GM23338 (cell line): ENCODE results near the gene GALM. TPM values are rescaled to one million over a fixed set of nuclear protein-coding genes. Genes with fewer than 3 reads are reported as not detected.

ENCODE experiments used
- ATAC-seq: fragments of 200-7000 bp; cut with Tn5 transposase; 3 replicates; pipeline ENCODE4 v1.9.1; 2020
- DNase-seq: peaks from one replicate; pipeline ENCODE4 v3.0.0-alpha.2; 2015; ENCODE audit warnings: low spot score
- H2AFZ ChIP-seq: fragments of 200-600 bp; sonication (generic); 2 replicates; pipeline ENCODE4 v1.8.0; 2016; ENCODE audit warnings: antibody characterized with exemption, mild to moderate bottlenecking, moderate library complexity
- H3F3A ChIP-seq: fragments of 200-600 bp; sonication (generic); replicated peaks from 2 replicates; pipeline ENCODE4 v1.8.0; 2017; ENCODE audit warnings: antibody characterized with exemption, mixed run types, low read depth
- H3K27ac ChIP-seq: fragments of 200-600 bp; sonication (generic); 2 replicates; pipeline ENCODE4 v1.6.1; 2016; ENCODE audit warnings: low read depth
- H3K27me3 ChIP-seq: fragments of 200-600 bp; sonication (generic); 2 replicates; pipeline ENCODE4 v1.8.0; 2016; ENCODE audit warnings: mild to moderate bottlenecking, mixed run types, moderate library complexity; ENCODE audit not compliant: insufficient read depth
- H3K36me3 ChIP-seq: fragments of 200-600 bp; sonication (generic); 2 replicates; pipeline ENCODE4 v1.8.0; 2016; ENCODE audit warnings: mild to moderate bottlenecking; ENCODE audit not compliant: insufficient read depth
- H3K4me1 ChIP-seq: fragments of 200-600 bp; sonication (generic); 2 replicates; pipeline ENCODE4 v1.8.0; 2016; ENCODE audit warnings: mild to moderate bottlenecking, moderate library complexity; ENCODE audit not compliant: insufficient read depth
- H3K4me2 ChIP-seq: fragments of 200-600 bp; sonication (generic); 2 replicates; pipeline ENCODE4 v1.7.1; 2017; ENCODE audit warnings: mixed run types
- H3K4me3 ChIP-seq: fragments of 200-600 bp; sonication (generic); 2 replicates; pipeline ENCODE4 v1.6.1; 2016; ENCODE audit warnings: mixed run types
- H3K79me2 ChIP-seq: fragments of 200-600 bp; sonication (generic); replicated peaks from 2 replicates; pipeline ENCODE4 v1.8.0; 2017; ENCODE audit warnings: mild to moderate bottlenecking; ENCODE audit not compliant: insufficient read depth
- H3K9me2 ChIP-seq: fragments of 200-600 bp; sonication (generic); 2 replicates; pipeline ENCODE4 v1.8.0; 2017; ENCODE audit not compliant: insufficient read depth
- H4K20me1 ChIP-seq: fragments of 200-600 bp; sonication (generic); replicated peaks from 2 replicates; pipeline ENCODE4 v1.8.0; 2017; ENCODE audit warnings: mild to moderate bottlenecking; ENCODE audit not compliant: insufficient read depth
- H3K27ac Mint-ChIP-seq: 2 replicates; pipeline ENCODE4 v1.8.0; 2020; ENCODE audit warnings: inconsistent platforms, mild to moderate bottlenecking, moderate library complexity, mixed read lengths
- H3K27me3 Mint-ChIP-seq: 3 replicates; pipeline ENCODE4 v1.8.0; 2022; ENCODE audit warnings: low read depth, mild to moderate bottlenecking, moderate library complexity, mixed read lengths, inconsistent platforms; ENCODE audit not compliant: insufficient read depth, poor library complexity
- H3K36me3 Mint-ChIP-seq: 3 replicates; pipeline ENCODE4 v1.8.0; 2021; ENCODE audit warnings: low read depth, mild to moderate bottlenecking, inconsistent platforms, moderate library complexity, mixed read lengths
- H3K4me1 Mint-ChIP-seq: 3 replicates; pipeline ENCODE4 v1.8.0; 2020; ENCODE audit warnings: mild to moderate bottlenecking, inconsistent platforms, mixed read lengths
- H3K4me3 Mint-ChIP-seq: 3 replicates; pipeline ENCODE4 v1.8.0; 2021; ENCODE audit warnings: moderate library complexity, mild to moderate bottlenecking, inconsistent platforms, mixed read lengths
- H3K9me3 Mint-ChIP-seq: 3 replicates; pipeline ENCODE4 v1.8.0; 2020; ENCODE audit warnings: moderate library complexity, mild to moderate bottlenecking, inconsistent platforms, mixed read lengths
- ETS1 ChIP-seq: IDR thresholded peaks from 2 replicates; pipeline ENCODE4 v1.6.1; 2016; ENCODE audit warnings: antibody characterized with exemption
- EZH2 ChIP-seq: fragments of 200-600 bp; sonication (generic); IDR thresholded peaks from one replicate; pipeline ENCODE4 v1.8.0; 2017; ENCODE audit warnings: antibody characterized with exemption, mild to moderate bottlenecking, low read depth; ENCODE audit not compliant: unreplicated experiment
- EZH2phosphoT487 ChIP-seq: fragments of 200-600 bp; sonication (generic); IDR thresholded peaks from one replicate; pipeline ENCODE4 v1.8.1; 2018; ENCODE audit warnings: antibody characterized with exemption; ENCODE audit not compliant: unreplicated experiment
- JUNB ChIP-seq: IDR thresholded peaks from one replicate; pipeline ENCODE4 v1.6.1; 2016; ENCODE audit warnings: antibody characterized with exemption; ENCODE audit not compliant: unreplicated experiment
- POLR2AphosphoS5 ChIP-seq: IDR thresholded peaks from 2 replicates; pipeline ENCODE4 v1.6.1; 2016; ENCODE audit warnings: antibody characterized with exemption, low read depth
- REST ChIP-seq: IDR thresholded peaks from one replicate; pipeline ENCODE4 v1.6.1; 2018; ENCODE audit warnings: antibody characterized with exemption; ENCODE audit not compliant: unreplicated experiment
- ZNF114 ChIP-seq: fragments of 250-450 bp; sonication (Bioruptor Pico); IDR thresholded peaks from 2 replicates; pipeline ENCODE4 v1.5.0; 2020; ENCODE audit warnings: mild to moderate bottlenecking, moderate library complexity
- ZNF331 ChIP-seq: fragments of 250-450 bp; sonication (Bioruptor Pico); IDR thresholded peaks from 2 replicates; pipeline ENCODE4 v1.5.0; 2020; ENCODE audit warnings: low read depth, mild to moderate bottlenecking, moderate library complexity
- polyA plus RNA-seq: library from polyadenylated mRNA; unstranded; fragments of >200 nt; fragmentation: Nextera tagmentation; extraction: Ambion mirVana; gene quantifications from 2 replicates; pipeline ENCODE4 v1.2.1, GENCODE V29; 2016
- total RNA-seq: library from RNA; depleted of rRNA; stranded (reverse); fragments of >200 nt; shearing (Covaris generic); gene quantifications from 2 replicates; pipeline ENCODE4 v1.2.3, GENCODE V29; 2014
- TF ChIP-seq, protein P1 (sequence below): fragments of 250-450 bp; sonication (Bioruptor Pico); IDR thresholded peaks from 2 replicates; pipeline ENCODE4 v1.5.0; 2020; ENCODE audit warnings: mild to moderate bottlenecking, moderate library complexity
- TF ChIP-seq, protein P2 (sequence below), 2 experiments: fragments of 200-600 bp in 1 of 2; sonication (generic) in 1 of 2; conservative IDR thresholded peaks; 2 replicates each; pipeline versions ENCODE4 v1.5.1 to v1.6.1; 2016 to 2017; ENCODE audit warnings: antibody characterized with exemption in 2 of 2, low read depth in 2 of 2, mild to moderate bottlenecking in 2 of 2, moderate library complexity in 1 of 2

GALM gene
- total and polyA plus RNA-seq, 2 experiments from 2014 or later = 9.3 to 21.6 TPM

- TF ChIP-seq, protein P1, sequence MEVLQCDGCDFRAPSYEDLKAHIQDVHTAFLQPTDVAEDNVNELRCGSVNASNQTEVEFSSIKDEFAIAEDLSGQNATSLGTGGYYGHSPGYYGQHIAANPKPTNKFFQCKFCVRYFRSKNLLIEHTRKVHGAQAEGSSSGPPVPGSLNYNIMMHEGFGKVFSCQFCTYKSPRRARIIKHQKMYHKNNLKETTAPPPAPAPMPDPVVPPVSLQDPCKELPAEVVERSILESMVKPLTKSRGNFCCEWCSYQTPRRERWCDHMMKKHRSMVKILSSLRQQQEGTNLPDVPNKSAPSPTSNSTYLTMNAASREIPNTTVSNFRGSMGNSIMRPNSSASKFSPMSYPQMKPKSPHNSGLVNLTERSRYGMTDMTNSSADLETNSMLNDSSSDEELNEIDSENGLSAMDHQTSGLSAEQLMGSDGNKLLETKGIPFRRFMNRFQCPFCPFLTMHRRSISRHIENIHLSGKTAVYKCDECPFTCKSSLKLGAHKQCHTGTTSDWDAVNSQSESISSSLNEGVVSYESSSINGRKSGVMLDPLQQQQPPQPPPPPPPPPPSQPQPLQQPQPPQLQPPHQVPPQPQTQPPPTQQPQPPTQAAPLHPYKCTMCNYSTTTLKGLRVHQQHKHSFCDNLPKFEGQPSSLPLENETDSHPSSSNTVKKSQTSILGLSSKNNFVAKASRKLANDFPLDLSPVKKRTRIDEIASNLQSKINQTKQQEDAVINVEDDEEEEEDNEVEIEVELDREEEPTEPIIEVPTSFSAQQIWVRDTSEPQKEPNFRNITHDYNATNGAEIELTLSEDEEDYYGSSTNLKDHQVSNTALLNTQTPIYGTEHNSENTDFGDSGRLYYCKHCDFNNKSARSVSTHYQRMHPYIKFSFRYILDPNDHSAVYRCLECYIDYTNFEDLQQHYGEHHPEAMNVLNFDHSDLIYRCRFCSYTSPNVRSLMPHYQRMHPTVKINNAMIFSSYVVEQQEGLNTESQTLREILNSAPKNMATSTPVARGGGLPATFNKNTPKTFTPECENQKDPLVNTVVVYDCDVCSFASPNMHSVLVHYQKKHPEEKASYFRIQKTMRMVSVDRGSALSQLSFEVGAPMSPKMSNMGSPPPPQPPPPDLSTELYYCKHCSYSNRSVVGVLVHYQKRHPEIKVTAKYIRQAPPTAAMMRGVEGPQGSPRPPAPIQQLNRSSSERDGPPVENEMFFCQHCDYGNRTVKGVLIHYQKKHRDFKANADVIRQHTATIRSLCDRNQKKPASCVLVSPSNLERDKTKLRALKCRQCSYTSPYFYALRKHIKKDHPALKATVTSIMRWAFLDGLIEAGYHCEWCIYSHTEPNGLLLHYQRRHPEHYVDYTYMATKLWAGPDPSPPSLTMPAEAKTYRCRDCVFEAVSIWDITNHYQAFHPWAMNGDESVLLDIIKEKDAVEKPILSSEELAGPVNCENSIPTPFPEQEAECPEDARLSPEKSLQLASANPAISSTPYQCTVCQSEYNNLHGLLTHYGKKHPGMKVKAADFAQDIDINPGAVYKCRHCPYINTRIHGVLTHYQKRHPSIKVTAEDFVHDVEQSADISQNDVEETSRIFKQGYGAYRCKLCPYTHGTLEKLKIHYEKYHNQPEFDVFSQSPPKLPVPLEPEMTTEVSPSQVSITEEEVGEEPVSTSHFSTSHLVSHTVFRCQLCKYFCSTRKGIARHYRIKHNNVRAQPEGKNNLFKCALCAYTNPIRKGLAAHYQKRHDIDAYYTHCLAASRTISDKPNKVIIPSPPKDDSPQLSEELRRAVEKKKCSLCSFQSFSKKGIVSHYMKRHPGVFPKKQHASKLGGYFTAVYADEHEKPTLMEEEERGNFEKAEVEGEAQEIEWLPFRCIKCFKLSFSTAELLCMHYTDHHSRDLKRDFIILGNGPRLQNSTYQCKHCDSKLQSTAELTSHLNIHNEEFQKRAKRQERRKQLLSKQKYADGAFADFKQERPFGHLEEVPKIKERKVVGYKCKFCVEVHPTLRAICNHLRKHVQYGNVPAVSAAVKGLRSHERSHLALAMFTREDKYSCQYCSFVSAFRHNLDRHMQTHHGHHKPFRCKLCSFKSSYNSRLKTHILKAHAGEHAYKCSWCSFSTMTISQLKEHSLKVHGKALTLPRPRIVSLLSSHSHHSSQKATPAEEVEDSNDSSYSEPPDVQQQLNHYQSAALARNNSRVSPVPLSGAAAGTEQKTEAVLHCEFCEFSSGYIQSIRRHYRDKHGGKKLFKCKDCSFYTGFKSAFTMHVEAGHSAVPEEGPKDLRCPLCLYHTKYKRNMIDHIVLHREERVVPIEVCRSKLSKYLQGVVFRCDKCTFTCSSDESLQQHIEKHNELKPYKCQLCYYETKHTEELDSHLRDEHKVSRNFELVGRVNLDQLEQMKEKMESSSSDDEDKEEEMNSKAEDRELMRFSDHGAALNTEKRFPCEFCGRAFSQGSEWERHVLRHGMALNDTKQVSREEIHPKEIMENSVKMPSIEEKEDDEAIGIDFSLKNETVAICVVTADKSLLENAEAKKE (CRISPR knock-in tag) = no peak
- TF ChIP-seq, protein P2, sequence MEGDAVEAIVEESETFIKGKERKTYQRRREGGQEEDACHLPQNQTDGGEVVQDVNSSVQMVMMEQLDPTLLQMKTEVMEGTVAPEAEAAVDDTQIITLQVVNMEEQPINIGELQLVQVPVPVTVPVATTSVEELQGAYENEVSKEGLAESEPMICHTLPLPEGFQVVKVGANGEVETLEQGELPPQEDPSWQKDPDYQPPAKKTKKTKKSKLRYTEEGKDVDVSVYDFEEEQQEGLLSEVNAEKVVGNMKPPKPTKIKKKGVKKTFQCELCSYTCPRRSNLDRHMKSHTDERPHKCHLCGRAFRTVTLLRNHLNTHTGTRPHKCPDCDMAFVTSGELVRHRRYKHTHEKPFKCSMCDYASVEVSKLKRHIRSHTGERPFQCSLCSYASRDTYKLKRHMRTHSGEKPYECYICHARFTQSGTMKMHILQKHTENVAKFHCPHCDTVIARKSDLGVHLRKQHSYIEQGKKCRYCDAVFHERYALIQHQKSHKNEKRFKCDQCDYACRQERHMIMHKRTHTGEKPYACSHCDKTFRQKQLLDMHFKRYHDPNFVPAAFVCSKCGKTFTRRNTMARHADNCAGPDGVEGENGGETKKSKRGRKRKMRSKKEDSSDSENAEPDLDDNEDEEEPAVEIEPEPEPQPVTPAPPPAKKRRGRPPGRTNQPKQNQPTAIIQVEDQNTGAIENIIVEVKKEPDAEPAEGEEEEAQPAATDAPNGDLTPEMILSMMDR (conservative IDR thresholded peaks at IDR 0.05; ENCODE audit: low read depth in 2 of 2) = no peak
Measured at GRCh38 chr2:38672445-38673391, 6.8 kb downstream of the GALM start (continued).

DNA sequence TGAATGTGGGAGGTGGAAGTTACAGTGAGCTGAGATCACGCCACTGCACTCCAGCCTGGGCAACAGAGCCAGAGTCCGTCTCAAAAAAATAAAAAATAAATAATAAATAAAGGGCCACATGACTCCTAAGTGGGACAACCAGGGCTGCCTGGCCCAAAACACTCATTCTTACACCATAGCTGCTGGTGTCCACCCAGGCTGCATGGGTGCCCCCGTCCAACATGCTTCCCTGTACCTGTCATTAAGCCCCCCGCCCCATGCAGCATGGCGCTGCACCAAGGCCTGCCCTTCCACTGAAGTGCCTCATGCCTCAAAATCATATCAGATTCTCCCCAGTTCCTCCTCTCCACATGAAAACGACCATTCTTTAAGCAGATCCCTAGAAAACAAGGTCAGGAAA, 10.8 kb downstream of the GALM start:
- no peak overlapping the region for H3K4me3 ChIP-seq
- TF ChIP-seq JUNB (no peak), POLR2AphosphoS5 (no peak), ZNF331 (CRISPR knock-in tag) (no peak), EZH2 (no peak), ZNF114 (CRISPR knock-in tag) (no peak), REST (no peak), ETS1 (no peak), EZH2phosphoT487 (no peak)

More for the DNA sequence above, 10.8 kb downstream of the GALM start:
- no peak for ATAC-seq
- DNase-seq = no peak
- H3K27ac ChIP-seq = no peak overlapping the region
- no peaks in the 10 kb centered on the region; the same call in 1 of the 2 replicates for H3K79me2 ChIP-seq
- H3K36me3 ChIP-seq = peaks cover under 1% of the 10 kb centered on the region; the same call in 1 of the 2 replicates
- H3K27me3 ChIP-seq = no peaks in the 10 kb centered on the region
- Mint-ChIP-seq H3K4me3 (no peak overlapping the region), H3K4me1 (peaks cover 3% of the 10 kb centered on the region; the same call in 1 of the 3 replicates), H3K36me3 (peaks cover 24% of the 10 kb centered on the region), H3K27ac (no peak overlapping the region), H3K9me3 (no peaks in the 10 kb centered on the region), H3K27me3 (peaks cover 2% of the 10 kb centered on the region)
- H3K4me1 ChIP-seq = no peaks in the 10 kb centered on the region
- H3K9me2 ChIP-seq = no peaks in the 10 kb centered on the region
- no peak overlapping the region for H3K4me2 ChIP-seq
- no peaks in the 10 kb centered on the region for H3F3A ChIP-seq
- no peaks in the 10 kb centered on the region; the same call in 1 of the 2 replicates for H4K20me1 ChIP-seq
- H2AFZ ChIP-seq = no peak overlapping the region
